MG63 (cell line): ENCODE results near the gene ZNF785. TPM values are rescaled to one million over a fixed set of nuclear protein-coding genes. Genes with fewer than 3 reads are reported as not detected.

Source experiments
- DNase-seq: peaks from one replicate; pipeline ENCODE4 v3.0.0-alpha.2; 2020
- H3K27me3 ChIP-seq: fragments of 250-450 bp; sonication (Bioruptor Pico); 2 replicates; pipeline ENCODE4 v1.5.1; 2020; ENCODE audit warnings: mild to moderate bottlenecking, moderate library complexity
- H3K36me3 ChIP-seq: fragments of 250-450 bp; sonication (Bioruptor Pico); 2 replicates; pipeline ENCODE4 v1.5.1; 2020; ENCODE audit warnings: mild to moderate bottlenecking, moderate library complexity
- H3K4me3 ChIP-seq: fragments of 250-450 bp; sonication (Bioruptor Pico); 2 replicates; pipeline ENCODE4 v1.5.1; 2020; ENCODE audit warnings: mild to moderate bottlenecking, moderate library complexity
- H3K9me3 ChIP-seq: fragments of 250-450 bp; sonication (Bioruptor Pico); 2 replicates; pipeline ENCODE4 v1.5.1; 2020; ENCODE audit warnings: mild to moderate bottlenecking, moderate library complexity
- total RNA-seq: library from RNA; depleted of rRNA; stranded (reverse); fragments of >200 nt; shearing (Covaris generic); gene quantifications from 2 replicates; pipeline ENCODE4 v1.2.3, GENCODE V29; 2014; ENCODE audit warnings: low replicate concordance

Gene ZNF785
- total RNA-seq, 1 experiment from 2014 or later, result 15.7 TPM

DNA sequence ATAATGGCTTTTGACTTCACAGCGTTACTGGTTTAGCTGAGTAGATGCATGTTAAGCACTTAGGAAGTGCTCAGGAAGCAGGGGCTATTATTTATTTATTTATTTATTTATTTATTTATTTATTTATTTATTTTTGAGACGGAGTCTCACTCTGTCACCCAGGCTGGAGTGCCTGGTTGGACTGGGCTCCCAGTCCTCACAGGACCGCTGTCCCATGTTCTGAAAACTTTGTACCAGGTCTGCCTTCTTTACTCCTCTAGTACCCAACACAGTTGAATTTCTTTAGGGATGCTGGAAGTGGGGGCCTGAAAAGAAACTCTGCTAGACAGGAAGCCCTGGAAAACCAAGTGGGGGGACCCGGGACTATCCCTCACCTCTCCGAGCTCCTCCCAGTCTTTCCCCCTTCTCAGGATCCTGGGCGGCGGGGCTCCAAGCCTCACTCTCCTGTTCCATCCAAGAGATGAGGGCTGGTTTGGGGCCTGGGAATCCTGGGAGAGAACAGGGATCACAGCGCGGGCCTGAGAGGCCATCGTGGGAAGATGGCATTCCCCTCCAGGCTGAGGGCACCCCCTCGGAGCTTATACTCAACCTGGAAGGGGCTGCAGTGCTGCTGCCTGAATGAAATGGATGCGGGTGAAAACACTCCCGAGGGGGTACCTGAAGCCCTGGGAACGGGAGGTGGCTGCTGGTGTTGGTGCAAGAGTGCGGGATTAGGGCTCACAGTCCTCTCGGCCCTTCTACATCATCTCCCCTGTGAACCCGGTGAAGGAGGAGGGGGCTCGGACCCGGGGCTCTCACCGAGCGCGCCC, 14.7 kb downstream of the ZNF785 start:
- Histone ChIP-seq H3K36me3 (no peaks in the 10 kb centered on the region), H3K27me3 (no peaks in the 10 kb centered on the region), H3K4me3 (peak overlapping the region; percentile 58), H3K9me3 (no peaks in the 10 kb centered on the region)
- DNase-seq, result peak; percentile 10

DNA sequence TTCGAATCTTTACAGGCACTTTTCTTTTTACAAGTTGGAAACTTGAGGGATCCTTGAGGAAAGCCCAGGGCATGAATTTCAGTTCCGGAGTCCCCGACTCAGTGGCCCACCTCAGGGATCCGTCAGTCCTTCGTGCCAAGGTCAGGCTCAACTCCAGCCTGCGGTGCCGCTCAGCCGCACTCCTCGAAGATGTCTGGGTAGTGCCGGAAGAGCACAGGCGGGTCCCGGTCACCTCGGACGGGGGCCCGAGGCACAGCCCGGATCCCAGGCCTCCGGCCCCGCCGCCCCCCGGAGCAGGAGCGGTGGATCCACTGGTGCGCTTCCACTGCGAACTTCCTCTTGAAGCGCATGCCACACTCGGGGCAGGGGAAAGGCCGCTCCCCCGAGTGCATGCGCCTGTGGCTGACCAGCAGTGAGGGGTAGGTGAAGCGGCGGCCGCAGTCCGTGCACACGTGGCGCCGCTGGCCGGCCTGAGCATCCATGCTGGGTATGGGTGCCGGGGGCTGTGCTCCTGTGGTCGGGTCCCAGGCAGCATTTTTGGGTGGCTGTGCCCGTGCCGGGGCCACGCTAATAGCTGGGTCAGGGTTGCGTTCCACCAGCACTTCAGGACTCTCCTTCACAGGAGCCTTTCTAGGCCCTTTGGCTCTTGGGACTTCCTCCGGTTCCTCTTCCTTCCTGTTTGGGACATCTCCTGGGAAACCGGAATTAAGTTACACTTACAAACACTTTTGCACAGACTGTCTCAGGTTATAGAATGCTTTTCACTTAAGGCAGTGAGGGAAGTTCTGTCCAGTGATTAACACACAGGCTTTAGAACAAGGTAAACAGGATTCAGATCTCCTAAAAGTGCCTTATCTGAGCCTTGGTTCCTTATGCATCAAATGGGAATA, 15.5 kb downstream of the ZNF785 start:
- H3K9me3 ChIP-seq, result no peaks in the 10 kb centered on the region
- no peak overlapping the region for H3K4me3 ChIP-seq
- H3K36me3 ChIP-seq, result no peaks in the 10 kb centered on the region
- no peaks in the 10 kb centered on the region for H3K27me3 ChIP-seq
- no peak for DNase-seq

DNA sequence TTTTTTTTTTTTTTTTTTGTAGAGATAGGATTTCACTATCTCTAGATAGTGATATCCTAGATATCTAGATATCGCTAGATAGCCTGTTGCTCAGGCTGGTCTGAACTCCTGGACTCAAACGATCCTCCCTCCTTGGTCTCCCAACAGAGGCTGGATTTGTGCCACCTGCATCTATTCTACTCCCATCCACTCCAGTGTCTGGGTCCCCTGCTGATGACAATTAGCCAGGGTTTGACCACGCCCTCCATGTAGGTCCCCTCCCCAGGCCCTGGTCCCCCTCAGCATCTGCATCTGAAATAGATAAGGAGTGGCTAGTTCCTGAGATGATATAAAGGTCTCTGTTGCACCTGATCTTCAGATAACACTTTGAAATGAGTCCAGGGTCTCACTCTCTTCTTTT, 16.2 kb downstream of the ZNF785 start:
- no peak for DNase-seq
- H3K36me3 ChIP-seq, result no peaks in the 10 kb centered on the region
- no peaks in the 10 kb centered on the region for H3K27me3 ChIP-seq
- H3K9me3 ChIP-seq, result no peaks in the 10 kb centered on the region
- no peak overlapping the region for H3K4me3 ChIP-seq

DNA sequence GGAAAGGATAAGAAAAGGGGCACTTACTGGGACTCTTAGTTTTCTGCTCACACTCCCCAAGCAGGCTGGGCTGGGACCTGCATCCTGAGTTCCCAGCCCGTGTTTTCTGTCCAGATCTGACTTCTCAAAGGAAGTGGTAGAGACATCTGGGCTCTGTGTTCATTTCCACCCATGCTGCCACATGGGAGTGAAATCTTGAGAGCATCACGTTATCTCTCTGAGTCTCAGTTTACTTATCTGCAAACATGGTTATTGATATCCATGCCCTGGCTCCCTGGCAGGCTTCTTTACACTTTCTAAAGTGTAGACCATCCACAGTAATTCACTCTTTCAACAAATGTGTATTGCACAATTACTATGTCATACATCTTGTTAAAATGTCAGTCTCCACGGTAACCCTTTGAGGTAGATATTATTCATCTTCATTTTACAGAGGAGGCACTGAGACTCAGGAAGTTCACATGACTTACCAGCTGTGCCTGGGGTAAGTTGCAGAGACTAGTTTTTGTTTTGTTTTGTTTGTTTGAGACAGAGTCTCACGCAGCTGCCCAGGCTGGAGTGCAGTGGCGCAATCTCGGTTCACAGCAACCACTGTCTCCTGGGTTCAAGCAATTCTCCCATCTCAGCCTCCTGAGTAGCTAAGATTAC, 17.4 kb downstream of the ZNF785 start:
- H3K4me3 ChIP-seq, result no peak overlapping the region
- H3K27me3 ChIP-seq, result no peaks in the 10 kb centered on the region
- H3K9me3 ChIP-seq, result no peaks in the 10 kb centered on the region
- H3K36me3 ChIP-seq, result no peaks in the 10 kb centered on the region
- DNase-seq, result no peak

DNA sequence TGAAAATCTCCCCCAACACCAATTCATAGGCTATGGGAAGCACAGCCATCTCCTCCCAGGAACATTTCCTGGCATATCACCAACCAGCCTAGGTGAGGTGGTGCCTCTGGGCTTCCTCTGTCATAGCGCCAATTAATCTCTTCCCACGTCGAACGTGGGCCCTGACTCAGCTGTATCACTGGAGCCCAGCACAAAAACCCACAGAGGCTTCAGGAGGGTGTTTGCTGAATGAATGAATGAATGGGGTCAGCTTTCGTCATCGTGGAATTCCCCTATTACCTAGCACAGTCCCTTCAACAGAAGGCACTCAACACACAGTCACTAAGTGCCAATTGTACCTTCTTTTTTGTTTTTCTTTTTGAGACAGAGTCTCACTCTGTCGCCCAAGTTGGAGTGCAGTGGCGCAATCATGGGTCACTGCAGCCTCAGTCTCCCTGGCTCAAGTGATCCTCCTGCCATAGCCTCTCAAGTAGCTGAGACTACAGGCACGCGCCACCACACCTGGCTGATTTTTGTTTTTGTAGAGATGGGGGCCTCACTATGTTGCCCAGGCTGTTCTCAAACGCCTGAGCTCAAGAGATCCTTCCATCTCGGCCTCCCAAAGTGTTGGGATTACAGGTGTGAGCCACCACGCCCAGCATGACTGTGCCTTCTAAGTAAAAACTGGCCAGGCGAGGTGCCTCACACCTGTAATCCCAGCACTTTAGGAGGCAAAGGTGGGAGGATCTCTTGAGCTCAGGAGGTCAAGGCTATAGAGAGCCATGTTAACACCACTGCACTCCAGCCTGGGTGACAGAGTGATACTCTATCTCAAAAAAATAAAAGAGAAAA, 18.1 kb downstream of the ZNF785 start:
- Histone ChIP-seq H3K4me3 (no peak overlapping the region), H3K9me3 (no peaks in the 10 kb centered on the region), H3K36me3 (no peaks in the 10 kb centered on the region), H3K27me3 (no peaks in the 10 kb centered on the region)
- no peak for DNase-seq

DNA sequence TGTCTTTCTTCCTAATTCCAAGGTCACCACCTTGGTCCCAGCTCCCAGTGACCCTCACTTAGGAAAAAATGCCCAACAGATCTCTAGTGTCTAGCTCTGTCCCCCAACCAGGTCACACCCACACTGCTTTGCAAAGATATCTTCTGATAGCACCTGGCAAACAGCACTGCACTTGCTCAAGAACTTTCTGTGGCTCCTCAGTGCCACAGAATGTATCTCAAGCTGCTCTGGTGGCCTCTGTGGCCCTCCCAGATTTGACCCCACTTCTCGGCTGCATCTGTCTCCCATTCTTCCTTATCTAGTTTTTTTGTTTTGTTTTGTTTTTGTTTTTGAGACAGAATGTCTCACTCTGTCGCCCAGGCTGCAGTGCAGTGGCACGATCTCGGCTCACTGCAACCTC, 19.0 kb downstream of the ZNF785 start:
- Histone ChIP-seq H3K9me3 (no peaks in the 10 kb centered on the region), H3K4me3 (no peak overlapping the region), H3K27me3 (no peaks in the 10 kb centered on the region), H3K36me3 (no peaks in the 10 kb centered on the region)
- DNase-seq, result no peak

DNA sequence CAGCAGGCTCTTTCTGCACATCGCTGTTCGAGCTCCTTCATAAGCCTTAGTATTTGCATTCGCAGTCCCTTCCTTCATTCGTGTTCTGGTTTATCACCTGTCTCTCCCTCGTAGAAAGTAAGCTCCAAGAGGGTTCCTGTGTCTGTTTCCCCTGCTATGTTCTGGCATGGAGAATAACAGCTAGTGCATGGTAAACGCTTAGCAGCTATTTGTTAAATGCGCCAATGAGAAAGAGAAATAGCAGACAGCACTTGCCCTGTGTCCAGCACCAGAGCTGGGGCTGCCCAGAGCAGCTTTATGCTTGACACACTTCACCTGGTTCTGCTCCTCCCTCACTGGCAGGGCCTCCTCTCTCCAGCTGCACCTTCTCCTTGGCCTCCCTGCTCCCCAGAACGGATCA, 19.5 kb downstream of the ZNF785 start:
- DNase-seq, result no peak
- H3K9me3 ChIP-seq, result no peaks in the 10 kb centered on the region
- no peaks in the 10 kb centered on the region for H3K36me3 ChIP-seq
- no peaks in the 10 kb centered on the region for H3K27me3 ChIP-seq
- no peak overlapping the region for H3K4me3 ChIP-seq

DNA sequence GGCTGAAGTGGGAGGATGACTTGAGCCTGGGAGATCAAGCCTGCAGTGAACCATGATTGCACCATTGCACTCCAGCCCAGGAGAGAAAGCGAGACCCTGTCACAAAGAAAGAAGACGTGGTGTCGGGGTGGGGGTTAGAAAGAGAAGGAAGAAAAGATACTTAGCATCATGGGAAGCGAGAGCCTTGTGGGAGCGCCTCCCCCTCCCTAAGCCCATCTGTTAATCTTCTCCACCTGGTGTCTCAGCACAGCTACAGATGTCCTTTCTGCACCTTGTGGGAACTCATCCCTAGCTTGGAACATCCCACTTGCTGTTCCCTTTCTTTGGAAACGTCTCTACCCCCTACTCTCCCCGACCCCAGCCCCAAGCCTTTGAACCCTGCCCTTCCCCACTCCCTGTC, 20.0 kb downstream of the ZNF785 start:
- Histone ChIP-seq H3K36me3 (no peaks in the 10 kb centered on the region), H3K4me3 (no peak overlapping the region), H3K27me3 (no peaks in the 10 kb centered on the region), H3K9me3 (no peaks in the 10 kb centered on the region)
- DNase-seq, result no peak

DNA sequence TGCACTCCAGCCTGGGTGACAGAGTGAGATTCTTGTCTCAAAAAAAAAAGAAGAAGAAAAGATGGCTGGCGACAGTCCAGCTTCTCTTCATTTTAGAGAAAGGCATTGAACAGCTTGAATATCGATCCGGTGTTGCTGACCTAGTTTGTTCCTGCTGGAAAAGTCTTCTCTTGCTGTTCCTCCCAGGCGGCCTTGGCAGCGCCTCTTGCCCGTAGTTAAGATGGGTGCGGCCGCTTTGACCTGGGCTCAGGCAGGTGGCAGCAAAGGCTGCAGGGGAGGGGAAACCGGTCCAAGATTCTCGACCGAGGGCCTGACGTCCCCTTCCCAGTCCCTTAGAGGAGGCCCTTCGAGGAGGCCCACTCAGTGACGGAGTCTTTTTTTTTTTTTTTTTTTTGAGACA, 23.5 kb downstream of the ZNF785 start:
- H3K27me3 ChIP-seq, result no peaks in the 10 kb centered on the region
- H3K4me3 ChIP-seq, result no peak overlapping the region
- H3K36me3 ChIP-seq, result no peaks in the 10 kb centered on the region; the same call in 1 of the 2 replicates
- no peaks in the 10 kb centered on the region for H3K9me3 ChIP-seq
- no peak for DNase-seq

DNA sequence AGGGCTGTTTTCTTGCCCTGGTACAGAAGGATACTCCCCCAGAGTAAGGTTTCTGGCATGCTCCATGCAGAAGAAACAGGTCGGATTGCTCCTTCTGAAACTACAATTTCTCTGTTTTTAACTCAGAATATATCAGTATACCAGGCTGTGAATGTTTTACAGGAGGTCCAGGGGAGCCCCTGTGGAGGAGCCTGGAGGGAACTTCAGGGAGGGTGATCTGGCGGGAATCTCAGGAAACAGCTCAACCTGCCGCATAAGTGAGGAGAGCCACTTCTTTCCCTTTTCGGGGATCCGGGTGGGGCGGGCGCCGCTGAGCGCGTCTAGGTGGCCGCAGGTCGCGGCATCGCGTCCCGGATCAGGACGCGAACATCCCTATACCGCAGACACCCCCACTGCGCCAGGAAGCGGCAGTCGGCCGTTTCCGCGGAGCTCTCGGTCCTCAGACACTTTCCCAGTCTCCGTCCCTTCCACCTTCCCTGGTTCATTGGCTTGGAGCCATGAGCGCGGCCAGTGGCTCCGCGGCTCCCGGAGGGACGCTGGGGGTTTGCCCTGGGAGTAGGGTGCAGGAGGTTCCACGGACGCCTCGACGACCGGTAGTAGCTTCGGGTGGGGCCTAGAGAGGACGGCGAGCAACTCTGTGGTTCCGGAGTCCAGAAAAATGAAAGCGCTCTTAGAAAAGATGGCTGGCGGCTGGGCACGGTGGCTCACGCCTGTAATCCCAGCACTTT, 24.2 kb downstream of the ZNF785 start:
- H3K27me3 ChIP-seq, result no peaks in the 10 kb centered on the region
- peaks cover 6% of the 10 kb centered on the region for H3K36me3 ChIP-seq
- peak; percentile 45 for DNase-seq
- H3K4me3 ChIP-seq, result peak overlapping the region; percentile 41
- no peaks in the 10 kb centered on the region for H3K9me3 ChIP-seq

DNA sequence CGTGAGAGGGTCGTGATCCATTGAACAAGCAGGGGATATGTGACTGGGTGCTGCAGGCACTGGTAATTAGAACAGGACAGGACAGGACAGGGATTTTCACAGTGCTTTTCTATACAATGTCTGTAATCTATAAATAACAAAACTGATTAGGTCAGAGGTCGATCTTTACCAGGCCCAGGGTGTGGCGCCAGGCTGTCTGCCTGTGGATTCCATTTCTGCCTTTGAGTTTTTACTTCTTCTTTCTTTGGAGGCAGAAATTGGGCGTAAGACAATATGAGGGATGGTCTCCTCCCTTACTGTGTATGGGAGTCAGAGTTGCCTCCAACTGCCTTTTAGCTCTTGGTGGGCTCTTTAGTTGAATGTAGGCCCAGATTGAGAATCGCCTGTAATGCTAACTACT, 25.8 kb downstream of the ZNF785 start:
- no peak for DNase-seq
- H3K36me3 ChIP-seq, result peaks cover 21% of the 10 kb centered on the region

DNA sequence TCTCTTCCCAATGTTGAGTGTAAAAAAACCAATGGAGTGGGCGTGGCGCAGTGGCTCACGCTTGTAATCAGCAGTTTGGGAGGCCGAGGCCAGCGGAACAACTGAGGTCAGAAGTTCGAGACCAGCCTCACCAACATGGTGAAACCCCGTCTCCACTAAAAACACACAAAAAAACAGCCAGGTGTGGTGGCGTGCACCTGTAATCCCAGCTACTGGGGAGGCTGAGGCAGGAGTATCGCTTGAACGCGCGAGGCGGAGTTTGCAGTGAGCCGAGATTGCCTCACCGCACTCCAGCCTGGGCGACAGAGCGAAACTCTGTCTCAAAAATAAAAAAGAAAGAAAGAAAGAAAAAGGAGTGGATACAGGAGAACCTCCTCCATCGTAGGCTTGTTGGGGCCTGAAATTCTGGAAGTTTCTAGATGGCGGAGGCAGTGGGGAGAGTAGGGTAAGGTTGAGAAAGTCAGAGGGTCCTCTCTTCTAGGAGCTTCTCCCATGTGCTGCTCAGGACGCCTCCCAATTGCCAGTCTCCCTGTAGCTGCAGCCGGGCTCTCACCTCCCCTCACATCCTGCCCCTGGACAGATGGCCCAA, 26.6 kb downstream of the ZNF785 start:
- Histone ChIP-seq H3K4me3 (peak overlapping the region; percentile 93), H3K27me3 (no peaks in the 10 kb centered on the region), H3K9me3 (no peaks in the 10 kb centered on the region), H3K36me3 (peaks cover 29% of the 10 kb centered on the region)
- DNase-seq, result no peak

More for the DNA sequence above, 25.8 kb downstream of the ZNF785 start:
- Histone ChIP-seq H3K27me3 (no peaks in the 10 kb centered on the region), H3K9me3 (no peaks in the 10 kb centered on the region), H3K4me3 (no peak overlapping the region)

DNA sequence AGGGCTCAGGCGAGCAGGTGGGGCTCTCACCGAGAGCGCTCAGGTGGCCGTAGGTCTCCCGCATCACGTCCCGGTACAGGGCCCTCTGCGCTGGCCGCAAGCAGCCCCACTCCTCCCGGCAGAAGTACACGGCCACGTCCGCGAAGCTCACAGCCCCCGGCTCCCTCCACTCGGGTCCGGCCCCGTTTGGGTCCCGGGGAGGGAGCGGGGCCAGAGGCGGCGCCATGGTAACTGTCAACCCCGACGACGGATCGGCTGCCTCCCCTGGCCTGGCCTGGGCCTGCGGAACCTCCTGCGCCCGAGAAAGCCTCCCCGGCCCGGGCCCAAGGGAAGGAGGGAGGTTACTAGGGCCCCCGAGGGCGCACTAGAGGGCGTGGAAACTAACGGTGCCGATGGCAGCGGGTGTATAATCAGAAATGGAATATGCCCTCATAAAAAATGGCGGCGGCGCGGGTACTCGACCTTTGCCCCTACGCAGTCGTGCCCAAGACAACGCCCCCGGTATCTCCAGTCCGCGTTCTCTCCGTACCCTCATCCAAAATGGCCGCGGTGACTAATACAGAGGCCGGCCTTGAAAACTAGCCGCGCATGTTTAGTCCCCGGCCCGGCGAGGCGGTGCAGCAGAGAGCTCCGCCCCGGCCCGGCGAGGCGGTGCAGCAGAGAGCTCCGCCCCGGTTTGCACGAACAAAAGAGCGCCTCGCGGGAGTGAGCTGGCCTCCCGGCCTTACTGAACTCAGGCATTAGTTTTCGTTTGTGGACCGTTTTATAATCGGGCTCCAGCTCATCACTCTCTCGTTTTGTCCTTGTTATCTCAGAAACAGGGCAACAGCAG, 27.3 kb downstream of the ZNF785 start, which contains the start of gene ZNF764:
Gene ZNF764 (minus strand): TSS at position 418 of the 832 bp plus-strand sequence. CDS start 192 bp downstream, at position 226.
- peak; percentile 99 for DNase-seq
- Histone ChIP-seq H3K27me3 (no peaks in the 10 kb centered on the region), H3K9me3 (no peaks in the 10 kb centered on the region), H3K36me3 (peaks cover 36% of the 10 kb centered on the region), H3K4me3 (peak within 1 kb of the TSS; percentile 93)

DNA sequence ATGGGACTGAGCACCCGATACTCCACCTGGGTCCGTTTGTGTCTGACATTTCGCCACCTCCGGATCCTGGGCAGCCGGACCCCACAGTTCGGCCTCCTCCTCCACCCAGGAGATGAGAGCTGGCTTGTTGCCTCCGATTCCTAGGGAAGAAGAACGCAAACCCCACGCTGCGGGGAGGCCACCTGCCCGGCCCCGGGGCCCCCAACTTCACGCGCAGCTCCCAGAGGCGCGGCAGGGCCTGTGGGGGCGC, 27.9 kb downstream of the ZNF785 start:
- DNase-seq, result no peak
- Histone ChIP-seq H3K9me3 (no peaks in the 10 kb centered on the region), H3K36me3 (peaks cover 42% of the 10 kb centered on the region), H3K27me3 (no peaks in the 10 kb centered on the region), H3K4me3 (peak overlapping the region; percentile 93)

DNA sequence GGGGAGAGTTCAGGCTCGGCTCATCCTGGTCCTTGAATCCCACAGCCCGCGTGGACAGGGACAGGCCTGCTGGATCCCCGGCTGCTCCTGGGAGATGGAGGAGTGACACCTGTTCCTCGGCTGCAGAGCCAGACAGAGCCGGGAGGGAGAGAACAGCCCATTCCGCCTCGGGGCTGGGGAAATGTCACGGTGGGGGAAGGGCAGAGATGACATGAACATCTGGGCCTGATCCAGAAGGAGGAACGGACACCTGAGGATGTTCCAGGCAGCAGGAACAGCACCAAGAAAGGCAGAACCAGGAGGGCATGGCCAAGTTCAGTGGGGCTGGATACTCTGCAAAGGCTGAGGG, 29.4 kb downstream of the ZNF785 start:
- Histone ChIP-seq H3K27me3 (no peaks in the 10 kb centered on the region), H3K36me3 (peaks cover 42% of the 10 kb centered on the region), H3K9me3 (no peaks in the 10 kb centered on the region), H3K4me3 (no peak overlapping the region)
- DNase-seq, result no peak
